Measurements from ENCODE around the gene TMEM132D.

DNA sequence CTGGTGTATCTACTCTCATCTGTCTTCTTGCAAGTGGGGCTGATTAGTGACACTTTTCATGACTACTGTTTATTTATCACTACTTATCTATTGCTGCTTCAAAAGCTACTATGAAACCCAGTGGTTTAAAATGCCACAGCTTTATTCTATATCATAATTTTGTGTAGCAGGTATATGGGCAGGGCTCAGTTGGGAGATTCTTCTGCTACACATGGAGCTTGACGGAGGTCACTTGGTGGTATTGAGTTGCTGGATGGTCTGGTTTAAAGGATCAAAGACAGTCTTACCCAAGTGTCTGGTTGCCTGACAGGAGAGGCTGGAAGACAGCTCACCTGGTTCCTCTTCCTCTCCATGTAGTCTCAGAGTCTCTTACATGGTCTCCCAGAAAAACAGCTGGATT lies 222.7 kb downstream of the TMEM132D start:
- TF ChIP-seq, protein P1, sequence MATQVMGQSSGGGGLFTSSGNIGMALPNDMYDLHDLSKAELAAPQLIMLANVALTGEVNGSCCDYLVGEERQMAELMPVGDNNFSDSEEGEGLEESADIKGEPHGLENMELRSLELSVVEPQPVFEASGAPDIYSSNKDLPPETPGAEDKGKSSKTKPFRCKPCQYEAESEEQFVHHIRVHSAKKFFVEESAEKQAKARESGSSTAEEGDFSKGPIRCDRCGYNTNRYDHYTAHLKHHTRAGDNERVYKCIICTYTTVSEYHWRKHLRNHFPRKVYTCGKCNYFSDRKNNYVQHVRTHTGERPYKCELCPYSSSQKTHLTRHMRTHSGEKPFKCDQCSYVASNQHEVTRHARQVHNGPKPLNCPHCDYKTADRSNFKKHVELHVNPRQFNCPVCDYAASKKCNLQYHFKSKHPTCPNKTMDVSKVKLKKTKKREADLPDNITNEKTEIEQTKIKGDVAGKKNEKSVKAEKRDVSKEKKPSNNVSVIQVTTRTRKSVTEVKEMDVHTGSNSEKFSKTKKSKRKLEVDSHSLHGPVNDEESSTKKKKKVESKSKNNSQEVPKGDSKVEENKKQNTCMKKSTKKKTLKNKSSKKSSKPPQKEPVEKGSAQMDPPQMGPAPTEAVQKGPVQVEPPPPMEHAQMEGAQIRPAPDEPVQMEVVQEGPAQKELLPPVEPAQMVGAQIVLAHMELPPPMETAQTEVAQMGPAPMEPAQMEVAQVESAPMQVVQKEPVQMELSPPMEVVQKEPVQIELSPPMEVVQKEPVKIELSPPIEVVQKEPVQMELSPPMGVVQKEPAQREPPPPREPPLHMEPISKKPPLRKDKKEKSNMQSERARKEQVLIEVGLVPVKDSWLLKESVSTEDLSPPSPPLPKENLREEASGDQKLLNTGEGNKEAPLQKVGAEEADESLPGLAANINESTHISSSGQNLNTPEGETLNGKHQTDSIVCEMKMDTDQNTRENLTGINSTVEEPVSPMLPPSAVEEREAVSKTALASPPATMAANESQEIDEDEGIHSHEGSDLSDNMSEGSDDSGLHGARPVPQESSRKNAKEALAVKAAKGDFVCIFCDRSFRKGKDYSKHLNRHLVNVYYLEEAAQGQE (IDR thresholded peaks at IDR 0.05; ENCODE audit: insufficient read depth in 1 of 2, low read depth in 2 of 2, low read length in 1 of 2): no peak
- TF ChIP-seq, protein P2, sequence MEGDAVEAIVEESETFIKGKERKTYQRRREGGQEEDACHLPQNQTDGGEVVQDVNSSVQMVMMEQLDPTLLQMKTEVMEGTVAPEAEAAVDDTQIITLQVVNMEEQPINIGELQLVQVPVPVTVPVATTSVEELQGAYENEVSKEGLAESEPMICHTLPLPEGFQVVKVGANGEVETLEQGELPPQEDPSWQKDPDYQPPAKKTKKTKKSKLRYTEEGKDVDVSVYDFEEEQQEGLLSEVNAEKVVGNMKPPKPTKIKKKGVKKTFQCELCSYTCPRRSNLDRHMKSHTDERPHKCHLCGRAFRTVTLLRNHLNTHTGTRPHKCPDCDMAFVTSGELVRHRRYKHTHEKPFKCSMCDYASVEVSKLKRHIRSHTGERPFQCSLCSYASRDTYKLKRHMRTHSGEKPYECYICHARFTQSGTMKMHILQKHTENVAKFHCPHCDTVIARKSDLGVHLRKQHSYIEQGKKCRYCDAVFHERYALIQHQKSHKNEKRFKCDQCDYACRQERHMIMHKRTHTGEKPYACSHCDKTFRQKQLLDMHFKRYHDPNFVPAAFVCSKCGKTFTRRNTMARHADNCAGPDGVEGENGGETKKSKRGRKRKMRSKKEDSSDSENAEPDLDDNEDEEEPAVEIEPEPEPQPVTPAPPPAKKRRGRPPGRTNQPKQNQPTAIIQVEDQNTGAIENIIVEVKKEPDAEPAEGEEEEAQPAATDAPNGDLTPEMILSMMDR (IDR thresholded peaks at IDR 0.05): no peak
